ENCODE data around the gene DDTL. TPM values are rescaled to one million over a fixed set of nuclear protein-coding genes. Genes with fewer than 3 reads are reported as not detected.
"Not testable (repeated sequence)": the region's sequence is repeated elsewhere in the genome, so short reads cannot be mapped to it uniquely, and the experiment has no call there.

The DDTL gene
- total RNA-seq, 1 donor from 2014 or later, result 4.7 TPM

- intact Hi-C loops (cut with micrococcal nuclease), result no loop called here
Observed at GRCh38 chr22:23969071-23969470, 2.4 kb downstream of the DDTL start.

GRCh38 chr22:23970201-23970641 is 3.5 kb downstream of the DDTL start:
- intact Hi-C loops (cut with micrococcal nuclease), result no loop called here

- intact Hi-C loops (cut with micrococcal nuclease), result no loop called here
Observed at GRCh38 chr22:23970816-23971486, 4.3 kb downstream of the DDTL start.

- intact Hi-C loops (cut with micrococcal nuclease), result not testable (repeated sequence)
Observed at GRCh38 chr22:23971927-23972326, 5.2 kb downstream of the DDTL start.

- intact Hi-C loops (cut with micrococcal nuclease), result not testable (repeated sequence)
Observed at GRCh38 chr22:23974345-23974744, 7.7 kb downstream of the DDTL start, which contains the start of gene DDT. TSS of gene DDT (minus strand) at chr22:23974441. CDS start at chr22:23974414, 27 bp downstream.

- intact Hi-C loops (cut with micrococcal nuclease), result not testable (repeated sequence)
Observed at GRCh38 chr22:23974836-23975352, 8.2 kb downstream of the DDTL start.

- intact Hi-C loops (cut with micrococcal nuclease), result not testable (repeated sequence)
Observed at GRCh38 chr22:23977304-23977703, 10.6 kb downstream of the DDTL start.

- intact Hi-C loops (cut with micrococcal nuclease), result loop anchor here (10.0 kb wide), 1 partner anchor 265 kb away; the partner anchor contains the start of gene GGT5
Observed at GRCh38 chr22:23979557-23980240, 13.0 kb downstream of the DDTL start, which contains the start of gene GSTT2. TSS of gene GSTT2 (plus strand) at chr22:23980134.

- intact Hi-C loops (cut with micrococcal nuclease), result loop anchor here (10.0 kb wide), 1 partner anchor 264 kb away; the partner anchor contains the start of gene GGT5
Observed at GRCh38 chr22:23980567-23980966, 13.9 kb downstream of the DDTL start.

- intact Hi-C loops (cut with micrococcal nuclease), result loop anchor here (10.0 kb wide), 1 partner anchor 260 kb away; the partner anchor contains the start of gene GGT5
Observed at GRCh38 chr22:23984430-23984829, 17.7 kb downstream of the DDTL start.

- intact Hi-C loops (cut with micrococcal nuclease), result loop anchor here (10.0 kb wide), 1 partner anchor 259 kb away; the partner anchor contains the start of gene GGT5
Observed at GRCh38 chr22:23986089-23986488, 19.4 kb downstream of the DDTL start.

GRCh38 chr22:23986538-23987178 is 20.0 kb downstream of the DDTL start:
- intact Hi-C loops (cut with micrococcal nuclease), result loop anchor here (10.0 kb wide), 1 partner anchor 258 kb away; the partner anchor contains the start of gene GGT5

- intact Hi-C loops (cut with micrococcal nuclease), result loop anchor here (10.0 kb wide), 2 partner anchors 45 to 255 kb away; partner anchors contain the start of gene GGT5
Observed at GRCh38 chr22:23989583-23990244, 23.0 kb downstream of the DDTL start.

GRCh38 chr22:23993080-23993479 is 26.4 kb downstream of the DDTL start:
- intact Hi-C loops (cut with micrococcal nuclease), result loop anchor here (10.0 kb wide), 1 partner anchor 48 kb away; no protein-coding TSS in a partner anchor

- intact Hi-C loops (cut with micrococcal nuclease), result loop anchor here (10.0 kb wide), 1 partner anchor 49 kb away; no protein-coding TSS in a partner anchor
Observed at GRCh38 chr22:23993581-23994177, 27.0 kb downstream of the DDTL start.

- intact Hi-C loops (cut with micrococcal nuclease), result loop anchor here (10.0 kb wide), 1 partner anchor 52 kb away; no protein-coding TSS in a partner anchor
Observed at GRCh38 chr22:23997092-23997491, 30.4 kb downstream of the DDTL start.

GRCh38 chr22:23999779-24000178 is 33.1 kb downstream of the DDTL start:
- intact Hi-C loops (cut with micrococcal nuclease), result loop anchor here (10.0 kb wide), 1 partner anchor 55 kb away; no protein-coding TSS in a partner anchor

GRCh38 chr22:24001314-24001713 is 34.6 kb downstream of the DDTL start:
- intact Hi-C loops (cut with micrococcal nuclease), result no loop called here

- intact Hi-C loops (cut with micrococcal nuclease), result no loop called here
Observed at GRCh38 chr22:24002272-24002671, 35.6 kb downstream of the DDTL start.

GRCh38 chr22:24002851-24003250 is 36.2 kb downstream of the DDTL start:
- intact Hi-C loops (cut with micrococcal nuclease), result no loop called here
